GM12878 (cell line): ENCODE results near the gene SIDT1. TPM values are rescaled to one million over a fixed set of nuclear protein-coding genes. Genes with fewer than 3 reads are reported as not detected.

Experiments
- ATAC-seq: fragments of 200-7000 bp; cut with Tn5 transposase; 3 replicates; pipeline ENCODE4 v1.9.1; 2020; ENCODE audit warnings: mild to moderate bottlenecking, moderate library complexity
- BruUV-seq: library from RNA; stranded (reverse); fragments of 400-500 nt; replicated peaks from 2 replicates; lab custom pipeline; 2021; lab: Mats Ljungman, UMichigan
- CTCF ChIA-PET: fragments of 300-600 bp; sonication (Branson Sonifier 250); formaldehyde crosslinking; extraction: SDS; loops from one replicate; lab custom pipeline; 2021; ENCODE audit warnings: inconsistent platforms; lab: Yijun Ruan, JAX
- POLR2A ChIA-PET: fragments of 350-600 bp; formaldehyde crosslinking; extraction: SDS; loops from one replicate; lab custom pipeline; 2021; ENCODE audit warnings: inconsistent platforms; lab: Charles Lee
- RAD21 ChIA-PET: fragments of 300-600 bp; sonication (Branson Sonifier 250); formaldehyde crosslinking; loops from one replicate; lab custom pipeline; 2023; ENCODE audit warnings: antibody characterized with exemption; ENCODE audit not compliant: unreplicated experiment; lab: Charles Lee
- SMC1A ChIA-PET: fragments of 300-600 bp; sonication (Branson Sonifier 250); formaldehyde crosslinking; loops from one replicate; lab custom pipeline; 2023; ENCODE audit not compliant: unreplicated experiment, uncharacterized antibody; lab: Charles Lee
- DNase-seq: peaks from one replicate; pipeline ENCODE4 v3.0.0-alpha.2; 2011; ENCODE audit warnings: low read depth, low spot score
- FAIRE-seq: peaks from 3 replicates; lab custom pipeline; 2011; peaks lifted over from hg19 to GRCh38; lab: Jason Lieb, UNC
- H2AFZ ChIP-seq: 2 replicates; pipeline ENCODE4 v1.6.0; 2011; ENCODE audit warnings: low read depth, low read length, control low read depth; ENCODE audit not compliant: control insufficient read depth
- H3K27ac ChIP-seq: 2 replicates; pipeline ENCODE4 v1.5.1; 2011; ENCODE audit warnings: control low read depth; ENCODE audit not compliant: control insufficient read depth, insufficient read depth
- H3K27me3 ChIP-seq, 2 experiments: replicated peaks in 1 of 2; 2 replicates each; pipeline versions ENCODE4 v1.6.0 to v1.6.1; 2011; ENCODE audit warnings: low read length in 1 of 2; ENCODE audit not compliant: control insufficient read depth in 2 of 2, insufficient read depth in 2 of 2
- H3K36me3 ChIP-seq, 2 experiments: 2 replicates each; pipeline ENCODE4 v1.5.1; 2011; ENCODE audit warnings: low read length in 1 of 2; ENCODE audit not compliant: control insufficient read depth in 2 of 2, insufficient read depth in 2 of 2
- H3K4me1 ChIP-seq: 2 replicates; pipeline ENCODE4 v1.6.1; 2011; ENCODE audit warnings: mild to moderate bottlenecking, low read length, moderate library complexity, mixed read lengths; ENCODE audit not compliant: control insufficient read depth, insufficient read depth
- H3K4me2 ChIP-seq: 2 replicates; pipeline ENCODE4 v1.6.0; 2011; ENCODE audit warnings: control low read depth; ENCODE audit not compliant: control insufficient read depth, insufficient read depth
- H3K4me3 ChIP-seq: fragments of 200-600 bp; sonication (generic); 2 replicates; pipeline ENCODE4 v1.5.1; 2016
- H3K79me2 ChIP-seq: 2 replicates; pipeline ENCODE4 v1.6.0; 2011; ENCODE audit warnings: low read length; ENCODE audit not compliant: control insufficient read depth, insufficient read depth
- H3K9ac ChIP-seq: 2 replicates; pipeline ENCODE4 v1.8.0; 2011; ENCODE audit warnings: low read length, control low read depth, mixed read lengths; ENCODE audit not compliant: control insufficient read depth, insufficient read depth
- H3K9me3 ChIP-seq: replicated peaks from 3 replicates; pipeline ENCODE4 v1.5.1; 2011; ENCODE audit warnings: mild to moderate bottlenecking, low read length; ENCODE audit not compliant: control insufficient read depth, insufficient read depth
- H4K20me1 ChIP-seq: 2 replicates; pipeline ENCODE4 v1.6.0; 2011; ENCODE audit not compliant: control insufficient read depth, insufficient read depth
- BCL3 ChIP-seq: IDR thresholded peaks from 2 replicates; pipeline ENCODE4 v1.6.1; 2011; ENCODE audit warnings: borderline replicate concordance, low read depth, mild to moderate bottlenecking, moderate library complexity, low read length; ENCODE audit not compliant: insufficient read depth, poor library complexity, severe bottlenecking
- CBX3 ChIP-seq: fragments of 200-600 bp; sonication (generic); IDR thresholded peaks from 2 replicates; pipeline ENCODE4 v1.6.1; 2016; ENCODE audit warnings: low read depth, borderline replicate concordance
- CHD2 ChIP-seq: IDR thresholded peaks from 2 replicates; pipeline ENCODE4 v1.6.1; 2011; ENCODE audit warnings: low read depth, low read length, improper control_type of control experiment, borderline replicate concordance
- CREM ChIP-seq: IDR thresholded peaks from 2 replicates; pipeline ENCODE4 v1.6.1; 2014; ENCODE audit warnings: antibody characterized with exemption, low read depth
- DPF2 ChIP-seq: fragments of 450-650 bp; IDR thresholded peaks from 2 replicates; pipeline ENCODE4 v1.6.1; 2017; ENCODE audit warnings: mild to moderate bottlenecking
- ESRRA ChIP-seq: IDR thresholded peaks from 2 replicates; pipeline ENCODE4 v1.6.1; 2012; ENCODE audit warnings: mild to moderate bottlenecking, low read length, improper control_type of control experiment
- JUND ChIP-seq: IDR thresholded peaks from 2 replicates; pipeline ENCODE4 v1.6.1; 2012; ENCODE audit warnings: low read depth, mild to moderate bottlenecking, low read length, improper control_type of control experiment, moderate library complexity
- KDM1A ChIP-seq: fragments of 200-600 bp; sonication (generic); IDR thresholded peaks from 2 replicates; pipeline ENCODE4 v1.6.1; 2016; ENCODE audit warnings: borderline replicate concordance
- MXI1 ChIP-seq: fragments of 150-350 bp; IDR thresholded peaks from 2 replicates; pipeline ENCODE4 v1.6.1; 2011; ENCODE audit warnings: low read depth, mild to moderate bottlenecking, inconsistent platforms, low read length, improper control_type of control experiment
- NFYB ChIP-seq: IDR thresholded peaks from 2 replicates; pipeline ENCODE4 v1.6.1; 2011; ENCODE audit warnings: low read depth, mild to moderate bottlenecking, low read length, improper control_type of control experiment, moderate library complexity; ENCODE audit not compliant: insufficient read depth
- NR2C1 ChIP-seq: fragments of 450-650 bp; IDR thresholded peaks from 2 replicates; pipeline ENCODE4 v1.6.1; 2017; ENCODE audit warnings: antibody characterized with exemption, mild to moderate bottlenecking, moderate library complexity
- RELA ChIP-seq: fragments of 450-650 bp; IDR thresholded peaks from 2 replicates; pipeline ENCODE4 v1.8.0; 2014; ENCODE audit warnings: borderline replicate concordance; ENCODE audit not compliant: partially characterized antibody
- RELB ChIP-seq: fragments of 450-650 bp; IDR thresholded peaks from 2 replicates; pipeline ENCODE4 v1.6.1; 2017; ENCODE audit warnings: low read depth, mild to moderate bottlenecking, moderate library complexity
- SMC3 ChIP-seq: IDR thresholded peaks from 2 replicates; pipeline ENCODE4 v1.6.1; 2011; ENCODE audit warnings: low read length, improper control_type of control experiment, borderline replicate concordance
- STAT3 ChIP-seq: IDR thresholded peaks from 2 replicates; pipeline ENCODE4 v1.6.1; 2011; ENCODE audit warnings: low read depth, low read length, improper control_type of control experiment
- SUPT20H ChIP-seq: IDR thresholded peaks from 2 replicates; pipeline ENCODE4 v1.6.1; 2011; ENCODE audit warnings: low read depth, mild to moderate bottlenecking, low read length, moderate library complexity, borderline replicate concordance; ENCODE audit not compliant: control insufficient read depth
- TARDBP ChIP-seq: IDR thresholded peaks from 2 replicates; pipeline ENCODE4 v1.6.1; 2016; ENCODE audit warnings: borderline replicate concordance
- USF1 ChIP-seq: IDR thresholded peaks from 2 replicates; pipeline ENCODE4 v1.6.1; 2011; ENCODE audit warnings: borderline replicate concordance, low read depth, mild to moderate bottlenecking, moderate library complexity, mixed read lengths, low read length; ENCODE audit not compliant: insufficient read depth; ENCODE audit errors: extremely low read length
- WRNIP1 ChIP-seq: IDR thresholded peaks from 2 replicates; pipeline ENCODE4 v1.6.1; 2011; ENCODE audit warnings: low read depth, low read length, improper control_type of control experiment, borderline replicate concordance
- ZNF24 ChIP-seq: fragments of 450-650 bp; IDR thresholded peaks from 2 replicates; pipeline ENCODE4 v1.6.1; 2017; ENCODE audit warnings: antibody characterized with exemption, mild to moderate bottlenecking
- WGBS: methylation state at CpG from one replicate; pipeline ENCODE4 v1.1.6; 2016; ENCODE audit warnings: low lambda C conversion rate; ENCODE audit not compliant: insufficient replicate concordance, insufficient coverage; ENCODE audit errors: missing lambda C conversion rate; 5-methylcytosine and 5-hydroxymethylcytosine counted together
- in situ Hi-C: fragments of 300-500 bp; cut with MboI; formaldehyde crosslinking; loops from 9 replicates; pipeline ENCODE4 v1.14.3; 2018; ENCODE audit warnings: mixed read lengths
- intact Hi-C: fragments of 100-400 bp; cut with micrococcal nuclease; formaldehyde crosslinking; loops from one replicate; pipeline ENCODE4 v1.14.2; 2022; ENCODE audit not compliant: unreplicated experiment
- polyA plus RNA-seq, 11 experiments: library from polyadenylated mRNA; depleted of rRNA in 4 of 11; unstranded in 6 of 11; stranded (reverse) in 5 of 11; fragments of >200 nt; fragmentation: Nextera tagmentation in 4 of 11; fragmentation: Illumina TruSeq in 1 of 11; extraction: Ambion mirVana in 4 of 11; extraction: Trizol in 1 of 11; gene quantifications; 1 replicate in 1 of 11; 2 replicates in 10 of 11; pipeline versions ENCODE4 v1.2.1 to v1.2.3, GENCODE V29; 2011 to 2016; ENCODE audit warnings: inconsistent platforms in 2 of 11, missing spikeins in 2 of 11, low read depth in 1 of 11
- total RNA-seq, 4 experiments: library from RNA; depleted of rRNA in 3 of 4; stranded (reverse); fragments of >200 nt in 3 of 4; fragmentation: Illumina TruSeq in 1 of 4; extraction: Trizol in 1 of 4; gene quantifications; 2 replicates each; pipeline versions ENCODE4 v1.2.1 to v1.2.3, GENCODE V29; 2013 to 2021

Gene SIDT1
- total and polyA plus RNA-seq, 10 of the 15 experiments (the other 5 are each of a cell fraction or from before 2014, with no cell fraction given), result 3.0 to 45.0 (median 26.6) TPM

GRCh38 chr3:113630956-113631542 lies 98.7 kb downstream of the SIDT1 start:
- RAD21 ChIA-PET, result interaction anchor here (0.8 kb wide), 1 partner anchor 111 kb away, joined by 5 read pairs; no protein-coding TSS in a partner anchor
- H3K4me3 ChIP-seq, result no peak overlapping the region
- TF ChIP-seq SUPT20H (no peak), TARDBP (no peak), USF1 (no peak), CREM (no peak), BCL3 (no peak), JUND (no peak), DPF2 (no peak), ZNF24 (no peak), MXI1 (no peak), CHD2 (no peak), RELA (no peak), CBX3 (no peak), NFYB (no peak), RELB (no peak), STAT3 (no peak), SMC3 (no peak), ESRRA (no peak), WRNIP1 (no peak), KDM1A (no peak), NR2C1 (no peak)
- FAIRE-seq, result no peak
- no peak for DNase-seq
- in situ Hi-C loops (no loop called here), intact Hi-C loops (no loop called here)
- peaks cover 8% of the 10 kb centered on the region for H3K4me1 ChIP-seq
- no peak overlapping the region for H3K4me2 ChIP-seq
- no peak overlapping the region for H3K27ac ChIP-seq
- H3K9me3 ChIP-seq, result no peaks in the 10 kb centered on the region
- no peaks in the 10 kb centered on the region for H4K20me1 ChIP-seq
- POLR2A ChIA-PET, result interaction anchor here (0.6 kb wide), 1 partner anchor 77 kb away, joined by 6 read pairs; no protein-coding TSS in a partner anchor
- no peaks in the 10 kb centered on the region for H3K79me2 ChIP-seq
- no peak overlapping the region for H3K9ac ChIP-seq
- H3K36me3 ChIP-seq, result peaks cover 13 to 20% of the 10 kb centered on the region in 2 experiments; a peak in 3 of 4 replicates
- WGBS, result 40% methylated on average over 3 of the region's 3 CpGs
- H3K27me3 ChIP-seq, result no peaks in the 10 kb centered on the region
- CTCF ChIA-PET, result interaction anchor here (1.0 kb wide), 1 partner anchor 105 kb away, joined by 3 read pairs; no protein-coding TSS in a partner anchor
- peak; percentile 46 for ATAC-seq
- SMC1A ChIA-PET, result interaction anchor here (0.8 to 0.9 kb wide), 2 partner anchors 18 to 43 kb away, joined by 3 read pairs; no protein-coding TSS in a partner anchor
- no TSS peak for BruUV-seq
- H2AFZ ChIP-seq, result no peak overlapping the region
